K562 (cell line): ENCODE data around the gene KIF12. TPM values are rescaled to one million over a fixed set of nuclear protein-coding genes. Genes with fewer than 3 reads are reported as not detected.

ENCODE experiments used
- ATAC-seq: fragments of 200-7000 bp; cut with Tn5 transposase; 3 replicates; pipeline ENCODE4 v1.9.1; 2020; ENCODE audit warnings: moderate library complexity
- BruUV-seq: library from RNA; stranded (reverse); fragments of 400-500 nt; replicated peaks from 2 replicates; lab custom pipeline; 2021; lab: Mats Ljungman, UMichigan
- CTCF ChIA-PET: fragments of 300-600 bp; formaldehyde crosslinking; extraction: SDS; loops from one replicate; lab custom pipeline; 2021; ENCODE audit warnings: low intra/inter-chr PET ratio; lab: Yijun Ruan, JAX
- POLR2A ChIA-PET: fragments of 300-600, 350-650 bp; sonication (Branson Sonifier 250); formaldehyde crosslinking; extraction: SDS; loops from one replicate; lab custom pipeline; 2021; ENCODE audit warnings: antibody characterized with exemption, inconsistent platforms; lab: Yijun Ruan, JAX
- DNase-seq, 4 experiments: peaks; one replicate each; pipeline versions ENCODE4 v3.0.0 to v3.0.0-alpha.2; 2011 to 2018; ENCODE audit warnings: low spot score in 3 of 4, mixed read lengths in 3 of 4; ENCODE audit errors: extremely low read depth in 1 of 4
- FAIRE-seq: peaks from 2 replicates; lab custom pipeline; 2011; peaks lifted over from hg19 to GRCh38; lab: Jason Lieb, UNC
- H2AFZ ChIP-seq: 2 replicates; pipeline ENCODE4 v1.6.0; 2011; ENCODE audit warnings: low read depth, low read length, control low read depth, inconsistent platforms
- H3K27ac ChIP-seq: fragments of 200-600 bp; 3 replicates; pipeline ENCODE4 v1.8.0; 2011; ENCODE audit warnings: low read depth, mild to moderate bottlenecking, control low read depth, inconsistent platforms, low read length, moderate library complexity, mixed read lengths; ENCODE audit errors: extremely low read depth
- H3K27me3 ChIP-seq, 2 experiments: fragments of 300-600 bp in 1 of 2; 2 replicates in 1 of 2; 3 replicates in 1 of 2; pipeline versions ENCODE4 v1.6.0 to v1.8.0; 2011; ENCODE audit warnings: inconsistent platforms in 2 of 2, low read length in 2 of 2, mild to moderate bottlenecking in 1 of 2, mixed read lengths in 1 of 2, moderate library complexity in 1 of 2; ENCODE audit not compliant: control insufficient read depth in 2 of 2, insufficient read depth in 2 of 2
- H3K36me3 ChIP-seq: fragments of 300-600 bp; 3 replicates; pipeline ENCODE4 v1.8.0; 2011; ENCODE audit warnings: mild to moderate bottlenecking, low read length, inconsistent platforms; ENCODE audit not compliant: control insufficient read depth, insufficient read depth
- H3K4me1 ChIP-seq, 2 experiments: fragments of 200-600 bp in 1 of 2; replicated peaks in 1 of 2; 2 replicates in 1 of 2; 3 replicates in 1 of 2; pipeline versions ENCODE4 v1.5.1 to v1.8.0; 2011; ENCODE audit warnings: inconsistent platforms in 2 of 2, low read length in 2 of 2, mild to moderate bottlenecking in 1 of 2, mixed read lengths in 1 of 2, moderate library complexity in 1 of 2; ENCODE audit not compliant: control insufficient read depth in 2 of 2, insufficient read depth in 2 of 2
- H3K4me2 ChIP-seq: 2 replicates; pipeline ENCODE4 v1.6.1; 2011; ENCODE audit warnings: low read length, control low read depth, inconsistent platforms, mixed read lengths; ENCODE audit not compliant: insufficient read depth
- H3K4me3 ChIP-seq: fragments of 200-600 bp; sonication (generic), shearing (Covaris generic); 2 replicates; pipeline ENCODE4 v1.5.1; 2016; ENCODE audit warnings: control low read depth, inconsistent platforms
- H3K79me2 ChIP-seq: fragments of 200-600 bp; 3 replicates; pipeline ENCODE4 v1.8.0; 2011; ENCODE audit warnings: low read length, inconsistent platforms; ENCODE audit not compliant: control insufficient read depth, insufficient read depth
- H3K9ac ChIP-seq, 2 experiments: 2 replicates each; pipeline versions ENCODE4 v1.6.0 to v1.6.1; 2011; ENCODE audit warnings: low read depth in 2 of 2, low read length in 2 of 2, control low read depth in 1 of 2, inconsistent platforms in 1 of 2, mild to moderate bottlenecking in 1 of 2, mixed read lengths in 1 of 2; ENCODE audit not compliant: insufficient read depth in 1 of 2
- H3K9me1 ChIP-seq: one replicate; pipeline ENCODE4 v1.6.0; 2011; ENCODE audit warnings: inconsistent platforms, mild to moderate bottlenecking, low read length, moderate library complexity; ENCODE audit not compliant: control insufficient read depth, insufficient read depth
- H3K9me3 ChIP-seq: replicated peaks from 2 replicates; pipeline ENCODE4 v1.5.1; 2011; ENCODE audit warnings: low read depth, low read length, inconsistent platforms; ENCODE audit not compliant: control insufficient read depth, insufficient read depth
- H4K20me1 ChIP-seq: replicated peaks from 2 replicates; pipeline ENCODE4 v1.6.1; 2011; ENCODE audit warnings: low read length, inconsistent platforms, mixed read lengths; ENCODE audit not compliant: control insufficient read depth, insufficient read depth
- SMAD4 ChIP-seq: fragments of 250-450 bp; sonication (Bioruptor Pico); conservative IDR thresholded peaks from 2 replicates; pipeline ENCODE4 v1.8.0; 2021; ENCODE audit warnings: inconsistent platforms, mild to moderate bottlenecking, moderate library complexity
- WGBS: fragments of 100-300 bp; shearing (Covaris generic); methylation state at CpG from one replicate; pipeline ENCODE4 v1.1.6; 2016; ENCODE audit warnings: low coverage, mixed read lengths; ENCODE audit not compliant: insufficient coverage; ENCODE audit errors: missing lambda C conversion rate; 5-methylcytosine and 5-hydroxymethylcytosine counted together
- in situ Hi-C: fragments of 300-500 bp; cut with MboI; formaldehyde crosslinking; loops from 4 replicates; pipeline ENCODE4 v1.15.0; 2018; ENCODE audit warnings: inconsistent platforms, mixed read lengths
- intact Hi-C: fragments of 100-400 bp; cut with micrococcal nuclease; formaldehyde crosslinking; loops from 2 replicates; pipeline ENCODE4 v1.14.2; 2022
- polyA plus RNA-seq, 8 experiments: library from polyadenylated mRNA; depleted of rRNA in 4 of 8; stranded (reverse) in 5 of 8; unstranded in 3 of 8; fragments of >200 nt; fragmentation: Nextera tagmentation in 2 of 8; fragmentation: Illumina TruSeq in 1 of 8; extraction: Ambion mirVana in 2 of 8; extraction: Trizol in 1 of 8; gene quantifications; 2 replicates each; pipeline versions ENCODE4 v1.2.1 to v1.2.3, GENCODE V29; 2011 to 2014; ENCODE audit warnings: inconsistent platforms in 1 of 8, missing spikeins in 1 of 8
- total RNA-seq, 7 experiments: library from RNA; depleted of rRNA in 6 of 7; stranded (reverse); fragments of >200 nt in 6 of 7; fragmentation: Illumina TruSeq in 2 of 7; extraction: Trizol in 2 of 7; gene quantifications; 2 replicates each; pipeline versions ENCODE4 v1.2.1 to v1.2.3, GENCODE V29; 2011 to 2021; ENCODE audit warnings: low replicate concordance in 1 of 7

Gene KIF12
- total and polyA plus RNA-seq, 9 of the 15 experiments (the other 6 are each of a cell fraction or from before 2014, with no cell fraction given): not detected

GRCh38 chr9:114122136-114123027 is 23.3 kb upstream of the KIF12 start:
- Histone ChIP-seq H3K4me2 (no peak overlapping the region), H3K27me3 (peaks cover 8 to 39% of the 10 kb centered on the region in 2 experiments; a peak in 4 of 5 replicates), H3K9me3 (no peaks in the 10 kb centered on the region), H3K79me2 (no peaks in the 10 kb centered on the region), H3K4me3 (no peak overlapping the region), H3K9ac (no peak overlapping the region; a peak in 1 of 4 replicates), H3K9me1 (no peaks in the 10 kb centered on the region), H3K4me1 (no peaks in the 10 kb centered on the region), H3K27ac (no peak overlapping the region), H4K20me1 (no peaks in the 10 kb centered on the region), H3K36me3 (no peaks in the 10 kb centered on the region), H2AFZ (no peak overlapping the region)
- ATAC-seq (no peak), FAIRE-seq (no peak), DNase-seq (no peak)
- BruUV-seq: no TSS peak
- intact Hi-C loops: no loop called here
- ChIA-PET CTCF (no interaction called here), POLR2A (interaction anchor here (0.6 kb wide), 2 partner anchors 210 to 287 kb away, joined by 3 to 4 read pairs; no protein-coding TSS in a partner anchor)
- no peak for TF ChIP-seq SMAD4 (CRISPR knock-in tag)
- 0% methylated on average over 9 of the region's 9 CpGs for WGBS
- in situ Hi-C loops: no loop called here
